Measurements from ENCODE around the gene ARHGAP10.

Gene ARHGAP10

GRCh38 chr4:147768113-147768512 lies 36.2 kb downstream of the ARHGAP10 start:
- no peak for DNase-seq (ENCODE audit: low read depth)

GRCh38 chr4:147769386-147769785 lies 37.5 kb downstream of the ARHGAP10 start:
- DNase-seq (ENCODE audit: low read depth), result no peak

- no peak for DNase-seq (ENCODE audit: low read depth)
Measured at GRCh38 chr4:147770831-147771230, 38.9 kb downstream of the ARHGAP10 start.

DNA sequence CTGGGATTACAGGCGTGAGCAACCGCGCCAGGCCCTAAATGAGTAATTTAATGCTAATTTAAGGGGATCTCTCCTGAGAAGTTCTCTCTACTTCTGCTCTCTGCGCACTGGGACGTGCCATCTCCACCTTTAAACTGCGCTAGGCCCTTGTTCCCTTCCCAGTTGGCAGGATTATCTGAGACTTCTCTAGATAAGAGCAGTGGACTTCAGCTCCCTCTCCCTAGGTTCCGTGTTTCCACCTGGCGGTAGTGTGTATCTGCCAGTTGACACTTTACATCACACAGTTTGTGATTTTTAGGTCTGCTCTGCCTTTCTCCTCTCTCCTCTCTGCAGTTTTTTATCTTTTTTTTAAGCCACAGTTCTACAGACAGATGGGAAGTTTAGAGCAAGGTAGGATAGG lies 40.2 kb downstream of the ARHGAP10 start:
- DNase-seq (ENCODE audit: low read depth), result no peak

DNA sequence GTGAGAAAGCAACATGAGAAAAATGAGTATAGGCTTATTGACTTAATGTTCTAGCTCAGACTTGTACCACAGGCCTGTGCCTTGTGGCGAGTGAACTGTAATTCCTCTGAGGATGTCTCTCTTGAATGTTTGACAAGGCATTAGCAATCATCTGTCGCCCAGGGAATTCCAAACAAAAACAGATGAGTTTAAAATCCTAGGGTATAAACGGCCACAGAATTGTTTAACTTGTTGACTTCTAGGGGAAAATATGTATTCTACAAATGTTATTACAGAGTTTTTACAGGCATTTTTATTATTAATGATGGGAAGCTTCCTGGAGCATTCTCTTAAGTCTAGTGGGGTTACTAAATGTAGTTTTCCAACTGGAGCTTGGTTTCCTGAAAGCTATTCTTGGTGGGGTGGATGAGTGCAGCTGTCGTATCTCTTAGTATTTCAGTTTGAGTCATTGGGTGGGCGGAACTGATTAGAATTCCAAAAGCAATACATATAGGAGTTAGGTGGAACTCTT lies 40.6 kb downstream of the ARHGAP10 start:
- no peak for DNase-seq (ENCODE audit: low read depth)

DNA sequence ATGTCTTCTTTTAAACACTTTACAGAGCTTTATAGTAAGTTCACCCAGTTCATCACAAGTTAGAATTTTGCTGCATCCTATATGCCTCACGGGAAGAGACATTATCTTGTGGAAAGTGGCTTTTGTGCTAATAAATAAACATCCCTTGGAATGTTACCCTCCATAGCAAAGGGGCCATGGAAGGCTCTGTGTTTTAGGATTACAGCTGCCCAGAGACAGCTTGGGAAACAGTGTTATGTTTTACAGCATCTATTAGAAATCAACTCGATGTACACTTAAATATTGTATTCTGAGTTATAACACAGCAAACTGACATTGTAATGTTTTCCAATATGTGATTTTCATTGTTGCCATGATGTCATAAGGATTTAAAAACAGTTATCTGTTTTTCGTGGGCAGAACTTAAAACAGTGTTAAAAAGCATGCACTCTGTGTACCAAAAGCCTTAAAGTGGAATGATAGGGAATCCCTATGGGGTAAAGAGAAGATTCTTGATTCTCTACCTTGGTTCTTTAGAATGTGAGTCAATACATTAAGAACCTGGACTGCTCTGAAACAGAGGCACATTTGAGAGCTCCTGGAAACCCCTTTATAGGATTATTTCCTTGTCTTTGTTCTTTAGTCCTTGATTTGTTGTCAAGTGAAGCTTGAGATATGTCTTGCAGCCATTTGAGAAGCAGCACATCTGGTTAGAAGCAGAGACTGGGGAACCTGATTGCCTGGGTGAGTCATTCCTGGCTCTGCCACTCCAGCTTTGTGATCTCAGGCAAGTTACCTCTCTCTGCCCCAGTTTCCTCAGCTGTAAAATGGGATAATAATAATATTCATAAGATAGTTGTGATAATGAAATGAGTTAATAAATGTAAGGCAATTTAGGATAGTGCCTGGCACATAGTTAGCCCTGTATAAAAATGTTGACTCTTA lies 41.6 kb downstream of the ARHGAP10 start:
- DNase-seq (ENCODE audit: low read depth), result no peak

GRCh38 chr4:147776716-147777115 lies 44.8 kb downstream of the ARHGAP10 start:
- no peak for DNase-seq (ENCODE audit: low read depth)

- DNase-seq (ENCODE audit: low read depth), result no peak
Measured at GRCh38 chr4:147777456-147778091, 45.7 kb downstream of the ARHGAP10 start.

- DNase-seq (ENCODE audit: low read depth), result no peak
Measured at GRCh38 chr4:147778942-147779341, 47.1 kb downstream of the ARHGAP10 start.

DNA sequence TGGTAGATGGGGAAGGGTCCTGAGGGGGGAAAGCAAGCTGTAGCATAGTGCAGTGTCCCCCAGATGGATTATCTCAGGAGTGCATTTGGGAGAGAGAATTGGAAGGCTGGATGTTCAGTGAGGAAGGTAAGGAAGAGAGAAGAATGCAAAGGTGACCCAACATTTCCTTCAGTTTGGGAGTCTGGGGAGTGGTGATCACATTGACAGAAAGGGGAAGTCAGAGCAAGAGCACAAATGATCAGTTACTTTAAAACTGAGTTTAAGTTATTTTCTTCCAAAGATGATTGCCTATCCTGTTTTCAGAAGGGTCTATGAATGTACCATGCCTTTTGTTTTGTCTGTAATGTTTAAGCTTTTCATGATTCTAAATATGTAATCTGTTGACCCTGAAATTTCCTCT lies 47.6 kb downstream of the ARHGAP10 start:
- DNase-seq (ENCODE audit: low read depth), result no peak

DNA sequence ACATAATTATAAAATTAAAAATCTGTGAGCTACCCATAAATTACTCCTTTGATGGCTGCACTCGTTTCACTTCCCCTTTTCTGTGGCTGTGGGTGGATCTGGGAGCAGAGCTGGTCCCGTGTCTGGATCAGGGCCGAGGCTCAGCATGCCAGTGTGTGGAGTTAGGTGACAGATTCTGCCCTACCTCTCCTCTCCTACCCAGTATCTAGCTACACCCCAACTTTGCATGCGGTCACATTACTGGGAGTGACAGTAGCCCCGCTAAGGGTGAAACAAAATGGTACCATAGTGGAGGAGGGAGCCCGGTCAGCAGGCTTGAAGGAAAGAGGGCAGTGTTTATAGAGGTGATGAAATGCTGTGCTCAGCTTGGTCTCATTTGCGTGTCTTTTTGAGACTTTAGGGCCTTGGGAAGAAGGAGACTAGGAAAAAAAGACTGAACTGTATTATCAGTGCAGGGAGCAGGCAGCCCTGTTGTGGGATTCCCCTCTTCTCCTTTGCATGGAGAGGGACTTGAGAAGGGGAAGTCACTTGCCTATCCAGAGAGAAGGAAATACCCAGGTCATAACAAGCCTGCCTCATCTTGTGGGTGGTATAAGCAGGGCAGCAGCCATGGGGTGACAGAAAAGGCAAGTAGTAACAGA lies 48.4 kb downstream of the ARHGAP10 start:
- DNase-seq (ENCODE audit: low read depth), result no peak

DNA sequence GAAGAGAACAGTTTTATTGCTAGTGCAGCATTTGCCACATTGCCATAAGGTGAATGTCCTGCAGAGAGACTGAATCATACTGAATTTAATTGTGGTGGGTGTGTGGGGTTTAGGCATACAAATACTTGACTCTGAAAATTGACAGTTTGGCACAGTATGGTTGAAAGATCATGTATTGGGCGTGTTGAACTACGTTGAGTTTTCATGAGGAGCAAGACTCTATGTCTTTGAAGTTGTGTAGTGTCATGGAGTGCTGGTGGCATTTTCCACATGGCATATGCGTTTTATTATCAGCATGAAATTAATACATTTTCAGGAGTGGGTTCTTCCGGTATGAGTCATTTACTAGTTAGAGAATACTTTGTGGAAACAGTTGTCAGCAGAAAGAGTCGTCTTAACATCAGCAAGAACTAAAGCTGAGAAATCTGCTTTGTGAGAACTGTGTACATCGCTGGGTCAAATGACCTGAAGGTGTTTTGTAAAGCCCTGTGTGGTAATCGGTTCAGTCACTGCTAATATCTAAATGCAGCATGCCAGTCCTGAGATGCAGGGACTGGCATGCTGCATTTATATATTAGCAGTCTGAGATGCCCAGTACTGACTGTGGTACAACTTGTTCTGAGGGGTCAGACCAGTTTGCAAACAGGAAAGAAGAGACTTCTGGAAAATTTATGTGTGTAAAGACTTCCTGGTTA lies 50.3 kb downstream of the ARHGAP10 start:
- DNase-seq (ENCODE audit: low read depth), result no peak

DNA sequence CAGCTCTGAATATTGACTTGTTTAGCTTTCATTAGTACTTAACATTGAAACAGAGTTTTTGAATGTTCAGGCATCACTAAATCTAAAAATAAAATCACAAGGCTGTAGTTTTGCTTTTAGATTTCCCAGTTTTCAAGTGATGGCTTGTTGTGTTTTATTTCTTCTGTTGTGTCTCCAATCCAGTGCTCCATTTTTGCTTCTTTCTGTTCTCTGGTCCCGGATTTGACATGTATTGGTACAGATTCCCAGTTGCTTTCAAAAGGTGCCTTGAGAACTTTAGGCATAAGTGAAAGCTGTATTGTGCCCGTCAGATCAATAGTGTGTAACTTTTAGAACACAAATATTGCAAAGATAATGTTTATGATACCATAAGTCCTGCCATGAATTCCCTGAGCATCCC lies 53.2 kb downstream of the ARHGAP10 start:
- DNase-seq (ENCODE audit: low read depth), result no peak

DNA sequence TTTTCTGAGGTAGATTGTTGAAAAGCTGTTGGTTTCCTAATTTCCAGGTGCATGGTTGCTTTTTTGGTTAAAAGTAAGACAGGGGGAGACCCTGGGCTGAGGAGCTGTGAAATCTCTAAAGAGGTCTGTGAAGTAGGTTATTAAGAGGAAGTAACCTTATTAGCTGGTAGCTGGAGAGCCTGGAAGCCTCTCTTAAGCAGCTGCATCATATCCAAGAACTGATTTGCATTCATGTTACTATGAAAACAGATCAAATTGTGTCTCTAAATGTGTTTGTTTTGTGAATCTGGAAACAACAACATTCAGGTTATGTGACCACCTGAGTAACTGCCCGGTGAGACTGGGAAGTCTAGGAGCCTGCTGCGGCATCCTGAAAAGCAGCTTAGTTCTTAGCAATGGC lies 54.1 kb downstream of the ARHGAP10 start:
- no peak for DNase-seq (ENCODE audit: low read depth)

DNA sequence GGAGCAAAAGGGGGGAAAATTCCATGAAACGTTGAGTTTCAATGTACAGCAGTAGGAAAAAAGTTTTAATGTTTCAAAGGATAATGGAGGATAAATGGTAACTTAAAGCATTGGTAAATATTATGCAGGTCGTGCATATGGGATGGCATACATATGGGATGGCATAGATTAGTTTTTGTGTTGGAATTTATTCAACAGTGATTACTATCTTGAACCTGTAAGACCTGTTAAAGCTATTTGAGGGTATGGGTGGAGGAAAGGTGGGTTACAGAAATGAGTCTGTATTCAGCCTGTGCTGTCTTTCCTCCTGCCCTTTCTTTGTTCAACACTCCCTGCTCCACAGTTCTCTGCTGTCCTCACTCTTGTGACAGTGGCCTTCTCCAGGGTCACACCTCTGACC lies 54.6 kb downstream of the ARHGAP10 start:
- no peak for DNase-seq (ENCODE audit: low read depth)

DNA sequence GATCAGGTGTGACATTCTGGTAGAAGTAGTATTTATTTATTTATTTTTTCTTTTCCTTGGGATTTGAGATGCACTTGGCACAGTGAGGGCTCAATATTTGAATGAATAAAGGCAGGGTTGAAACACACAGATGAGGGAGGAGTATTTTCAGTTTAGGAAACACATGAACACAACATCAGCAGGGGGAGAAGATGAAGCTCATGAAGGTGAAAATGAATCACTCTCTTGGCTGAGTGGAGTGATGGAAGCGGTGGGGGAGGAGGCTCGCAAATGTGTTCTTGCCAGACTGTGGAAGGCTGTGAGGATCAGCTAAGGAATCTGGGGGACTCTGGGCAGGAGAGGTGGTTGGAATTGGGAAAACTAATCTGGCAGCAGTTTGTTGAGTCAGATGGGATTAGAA lies 55.3 kb downstream of the ARHGAP10 start:
- no peak for DNase-seq (ENCODE audit: low read depth)

- no peak for DNase-seq (ENCODE audit: low read depth)
Measured at GRCh38 chr4:147788791-147789190, 56.9 kb downstream of the ARHGAP10 start.

DNA sequence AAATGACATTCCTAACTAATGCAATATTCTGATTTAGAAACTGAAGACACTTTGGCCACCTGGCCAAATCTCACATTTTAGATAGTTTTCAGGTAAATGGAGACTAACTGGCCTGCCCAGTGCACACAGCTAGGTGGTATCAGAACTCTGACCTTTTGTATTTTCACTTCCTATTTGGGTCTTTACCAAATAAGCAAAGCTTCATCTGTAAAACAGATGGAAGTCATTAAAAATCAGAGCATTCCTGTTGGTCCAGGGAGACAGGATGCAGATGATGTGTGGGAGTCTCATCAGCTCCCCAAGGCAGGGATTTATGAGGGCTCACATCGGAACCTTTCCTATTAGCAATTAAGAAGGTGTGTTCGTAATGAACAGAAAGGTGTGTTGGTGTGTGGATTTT lies 57.7 kb downstream of the ARHGAP10 start:
- no peak for DNase-seq (ENCODE audit: low read depth)

- no peak for DNase-seq (ENCODE audit: low read depth)
Measured at GRCh38 chr4:147790412-147790811, 58.5 kb downstream of the ARHGAP10 start.

DNA sequence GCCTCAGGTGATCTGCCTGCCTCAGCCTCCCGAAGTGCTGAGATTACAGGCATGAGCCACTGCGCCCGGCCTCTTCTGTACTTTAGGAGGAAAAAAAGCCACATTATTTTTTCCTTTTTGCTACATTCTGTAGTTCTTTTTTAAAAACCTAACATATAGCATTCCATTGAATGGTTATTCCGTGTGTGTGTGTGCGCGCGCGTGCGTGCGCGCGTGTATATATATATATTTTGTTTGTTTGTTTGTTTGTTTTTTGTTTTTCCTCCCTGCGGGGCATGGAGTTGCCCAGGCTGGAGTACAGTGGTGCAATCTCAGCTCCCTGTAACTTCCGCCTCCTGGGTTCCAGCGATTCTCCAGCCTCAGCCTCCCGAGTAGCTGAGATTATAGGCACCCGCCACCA lies 59.5 kb downstream of the ARHGAP10 start:
- DNase-seq (ENCODE audit: low read depth), result no peak

- no peak for DNase-seq (ENCODE audit: low read depth)
Measured at GRCh38 chr4:147791865-147792264, 60.0 kb downstream of the ARHGAP10 start.

All from stimulated activated CD8-positive, alpha-beta memory T cell treated with anti-CD3 and anti-CD28 coated beads, Interleukin-12 subunit alpha, Interleukin-12 subunit beta, amount 100 ng/mL, for 4 hours (primary cell).